ELF-1 (cell line): ENCODE measurements around the gene CDC5L.
A peak's percentile ranks its signal among the peaks of the same experiment; 100 is the strongest.

Experiments used
- DNase-seq: peaks from one replicate; pipeline ENCODE4 v3.0.0-alpha.2; 2016; ENCODE audit warnings: low read depth, low spot score

The CDC5L gene

DNA sequence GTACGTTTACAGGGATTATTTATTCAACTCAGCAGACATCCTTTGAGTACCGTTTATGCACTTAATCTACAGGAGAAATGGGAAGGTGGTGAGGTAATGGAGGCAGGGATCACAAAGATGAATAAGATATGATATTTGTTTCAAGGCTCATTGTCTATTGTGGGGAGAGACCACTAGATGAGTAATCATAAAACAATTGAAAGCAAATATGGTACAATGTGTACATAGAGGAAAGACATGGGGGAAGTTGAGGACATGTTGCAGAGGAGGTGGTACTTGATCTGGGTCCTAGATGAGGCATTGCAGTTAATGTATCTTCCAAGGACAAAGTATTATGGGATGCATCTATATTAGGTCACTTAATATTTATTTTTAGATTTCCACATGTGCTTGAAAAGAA lies 13.7 kb upstream of the CDC5L start:
- DNase-seq = no peak

DNA sequence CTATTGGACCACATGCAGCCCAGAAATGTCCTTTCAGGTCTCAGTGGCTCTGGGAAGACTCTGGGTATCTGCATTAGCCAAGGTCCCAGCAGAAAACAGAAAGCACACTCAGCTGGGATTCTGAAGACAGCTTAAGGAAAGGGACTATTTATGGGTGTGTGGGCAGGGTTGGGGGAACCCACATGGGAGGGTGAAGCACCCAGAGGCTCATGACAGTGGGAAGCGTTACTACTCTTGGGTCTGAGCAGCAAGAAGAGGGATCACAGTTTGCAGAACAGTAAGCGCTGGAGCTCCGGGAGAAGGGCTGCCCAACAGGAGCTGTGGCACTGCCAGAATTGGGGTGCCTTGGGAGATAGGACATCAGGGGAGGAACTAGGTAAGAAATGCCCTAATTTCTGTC lies 12.4 kb upstream of the CDC5L start:
- DNase-seq = no peak

DNA sequence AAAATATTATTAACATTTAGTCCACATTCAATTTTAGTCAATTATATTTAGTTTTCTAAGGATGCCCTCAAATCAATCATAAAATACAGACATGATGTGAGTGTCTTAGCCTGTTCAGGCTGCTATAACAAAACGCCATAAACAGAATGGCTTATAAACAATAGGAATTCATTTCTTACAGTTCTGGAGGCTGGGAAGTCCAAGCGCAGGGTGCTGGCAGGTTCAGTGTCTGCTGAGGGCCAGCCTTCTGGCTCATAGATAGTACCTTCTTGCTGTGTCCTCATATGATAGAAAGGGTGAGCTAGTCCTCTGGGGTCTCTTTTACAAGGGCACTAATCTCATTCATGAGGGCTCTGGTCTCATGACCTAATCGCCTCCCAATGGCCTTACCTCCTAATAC lies 10.0 kb upstream of the CDC5L start:
- DNase-seq = no peak

DNA sequence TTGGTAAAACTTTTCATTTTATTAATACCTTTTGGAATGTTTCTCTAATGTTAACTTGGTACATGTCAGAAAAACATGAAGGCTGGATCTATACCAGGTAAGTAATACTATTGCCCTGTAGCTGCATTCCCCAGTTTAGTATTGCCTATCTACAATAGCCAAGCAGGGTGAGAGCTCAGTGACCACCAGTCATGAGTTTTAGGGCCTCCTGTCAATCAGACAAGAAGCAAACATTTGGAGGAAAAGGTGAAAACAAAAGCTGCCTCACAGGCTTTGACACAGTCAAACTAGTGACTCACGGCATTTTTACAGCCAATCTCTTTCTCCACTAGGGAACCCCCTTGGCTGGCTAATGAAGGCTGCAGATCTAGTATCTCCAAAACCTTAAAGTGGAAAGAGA lies 9.5 kb upstream of the CDC5L start:
- no peak for DNase-seq

DNA sequence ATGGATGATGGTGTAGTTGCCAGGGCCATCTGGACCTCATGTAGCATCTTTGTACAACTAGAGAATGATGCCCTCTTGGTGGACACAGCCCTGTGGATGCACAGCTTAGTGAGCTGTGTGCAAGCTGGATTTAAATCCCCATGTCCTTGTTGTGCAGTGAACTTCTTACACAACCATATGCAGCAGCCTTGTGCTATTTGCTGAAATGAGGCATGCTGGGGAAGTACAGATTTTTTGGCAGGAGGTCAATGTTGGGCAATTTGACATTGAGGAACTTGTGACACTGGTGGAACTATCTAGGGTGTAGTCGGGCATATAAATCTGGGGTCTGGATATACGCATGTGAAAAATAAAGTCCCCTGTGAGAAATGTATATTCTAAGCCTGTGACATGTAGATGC lies 5.8 kb upstream of the CDC5L start:
- DNase-seq = no peak

DNA sequence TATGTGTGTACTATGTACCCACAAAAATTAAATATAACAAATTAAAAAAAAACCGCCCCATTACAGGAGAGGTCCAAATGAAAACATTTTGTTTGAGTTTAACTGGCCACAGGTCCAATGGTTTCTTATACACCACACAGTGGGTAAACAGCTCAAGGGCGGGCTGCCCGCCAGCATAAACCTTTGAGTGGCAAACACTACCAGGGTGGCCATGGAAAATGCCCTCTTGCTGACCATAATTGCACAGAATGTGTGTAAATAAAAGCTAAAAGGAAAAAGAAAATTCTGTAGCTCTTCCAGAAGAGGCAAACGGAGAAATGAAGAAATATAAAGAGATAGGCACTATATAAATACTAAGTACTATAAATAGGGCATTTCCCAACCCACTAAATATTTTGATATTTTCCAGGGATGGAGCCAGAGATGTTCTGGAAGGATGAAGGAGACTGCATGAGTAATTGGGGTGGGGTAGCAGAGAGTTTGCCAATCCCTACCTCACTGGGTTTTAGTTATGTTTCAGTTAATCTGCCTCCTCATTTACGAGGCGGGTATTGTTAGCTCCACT lies 1.1 kb upstream of the CDC5L start:
- DNase-seq = no peak

DNA sequence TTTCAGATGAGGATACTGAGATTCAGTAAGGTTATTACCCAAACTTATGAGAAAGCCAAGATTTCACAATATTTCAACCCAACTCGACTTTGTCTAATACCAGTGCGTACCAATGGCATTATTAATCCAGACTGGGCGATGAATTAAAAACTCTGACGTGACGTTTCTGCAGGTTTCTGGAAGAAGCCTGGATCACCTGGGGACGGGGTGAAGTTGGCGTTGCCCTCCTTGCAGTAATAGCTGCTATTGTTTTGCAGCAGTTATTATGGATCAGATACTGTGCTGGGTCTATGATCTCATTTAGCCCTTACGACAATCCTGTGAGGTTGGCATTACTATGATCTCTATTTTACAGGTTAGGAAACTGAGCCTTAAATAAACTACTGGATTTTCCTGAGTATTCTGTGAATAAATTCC lies 569 bp upstream of the CDC5L start:
- no peak for DNase-seq

DNA sequence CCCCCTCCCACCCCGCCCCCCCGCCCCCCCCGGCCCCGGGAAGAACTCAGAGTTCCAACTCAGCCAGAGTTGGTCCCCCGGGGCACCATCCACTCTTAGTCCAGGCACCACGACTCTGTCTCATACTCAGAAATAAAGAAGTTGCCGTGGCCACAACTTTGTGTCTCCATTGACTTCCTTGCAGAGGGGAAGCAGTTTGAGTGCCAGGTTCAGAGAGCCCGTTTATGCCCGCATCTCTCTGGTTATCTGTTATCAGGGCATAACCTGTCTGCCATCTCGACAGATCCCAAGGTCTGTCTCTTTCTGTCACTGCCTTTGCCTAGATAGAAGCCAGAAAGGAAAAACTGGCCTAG lies 605 bp downstream of the CDC5L start:
- peak; percentile 18 for DNase-seq

DNA sequence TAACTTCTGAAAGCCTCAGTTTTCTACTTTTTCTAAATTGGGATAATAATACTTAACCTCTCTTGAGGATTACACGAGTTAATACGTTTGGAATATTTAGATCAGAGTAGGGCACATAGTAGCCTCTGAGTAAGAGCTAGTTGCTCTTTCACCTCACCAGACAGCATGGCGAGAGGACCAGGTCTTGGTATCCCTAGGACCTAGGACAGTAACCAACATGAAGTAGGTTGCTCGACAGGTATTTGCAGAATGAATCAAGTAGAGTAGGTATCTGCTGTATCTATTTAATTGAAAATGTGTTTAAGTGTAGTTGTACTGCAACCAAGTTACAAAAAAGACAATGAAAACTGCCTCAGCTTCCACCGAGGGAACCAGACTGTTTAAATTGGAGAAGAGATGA lies 1.4 kb downstream of the CDC5L start:
- DNase-seq = no peak

DNA sequence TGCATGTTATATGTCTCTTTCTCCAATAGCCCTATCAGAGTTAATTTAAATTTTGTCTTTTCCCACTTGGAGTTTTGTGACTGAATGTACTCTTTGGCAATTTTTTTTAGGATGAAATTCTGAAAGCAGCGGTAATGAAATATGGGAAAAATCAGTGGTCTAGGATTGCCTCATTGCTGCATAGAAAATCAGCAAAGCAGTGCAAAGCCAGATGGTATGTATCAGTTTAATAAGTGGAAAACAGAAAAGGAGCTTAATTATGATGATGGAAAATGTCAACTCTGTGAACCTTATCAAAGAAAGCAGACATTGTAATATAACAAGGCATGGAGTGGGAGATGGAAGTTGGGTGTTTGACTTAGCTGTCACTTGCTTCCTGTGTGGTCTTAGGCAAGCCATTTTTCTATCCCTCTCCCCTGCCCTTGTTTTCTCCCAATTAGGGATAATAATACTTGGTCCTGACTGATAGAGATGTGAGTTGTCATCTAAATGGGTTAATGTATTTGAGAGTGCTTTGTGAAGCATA lies 2.7 kb downstream of the CDC5L start:
- DNase-seq = no peak

DNA sequence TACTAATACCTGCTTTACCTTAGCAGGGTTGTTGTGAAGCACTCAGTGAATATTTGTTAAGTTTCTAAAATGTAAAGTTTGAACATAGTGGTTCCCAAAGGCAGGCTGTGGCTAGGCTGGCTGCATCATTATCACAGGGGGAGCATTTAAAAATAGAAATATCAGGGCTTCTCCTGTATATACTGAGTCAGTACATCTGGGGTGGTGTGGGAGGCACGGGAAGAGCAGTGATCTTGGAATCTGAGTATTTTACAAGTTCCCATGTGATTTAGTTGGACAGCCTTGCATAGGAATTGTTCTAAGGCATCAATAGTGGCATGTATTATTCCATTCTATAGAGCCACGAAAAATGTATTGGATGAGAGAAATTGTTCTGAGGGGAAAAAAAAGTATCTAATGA lies 8.0 kb downstream of the CDC5L start:
- no peak for DNase-seq

DNA sequence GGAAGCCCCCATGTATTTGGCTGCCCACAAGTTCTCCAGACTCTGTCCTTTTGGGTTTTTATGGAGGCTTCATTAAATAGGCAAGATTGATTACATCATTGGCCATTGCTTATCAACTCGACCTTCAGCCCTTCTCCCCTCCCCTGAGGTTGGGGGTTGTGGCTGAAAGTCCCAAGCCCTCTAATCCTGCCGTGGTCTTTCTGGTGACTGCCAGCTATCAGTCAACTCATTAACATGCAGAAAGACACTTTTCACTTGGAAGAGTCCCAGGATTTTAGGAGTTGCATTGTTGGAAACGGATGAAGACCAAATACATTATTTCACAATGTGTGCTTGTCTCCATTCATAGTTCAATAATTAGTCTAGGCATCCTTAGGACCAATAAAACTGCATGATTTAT lies 9.5 kb downstream of the CDC5L start:
- no peak for DNase-seq

DNA sequence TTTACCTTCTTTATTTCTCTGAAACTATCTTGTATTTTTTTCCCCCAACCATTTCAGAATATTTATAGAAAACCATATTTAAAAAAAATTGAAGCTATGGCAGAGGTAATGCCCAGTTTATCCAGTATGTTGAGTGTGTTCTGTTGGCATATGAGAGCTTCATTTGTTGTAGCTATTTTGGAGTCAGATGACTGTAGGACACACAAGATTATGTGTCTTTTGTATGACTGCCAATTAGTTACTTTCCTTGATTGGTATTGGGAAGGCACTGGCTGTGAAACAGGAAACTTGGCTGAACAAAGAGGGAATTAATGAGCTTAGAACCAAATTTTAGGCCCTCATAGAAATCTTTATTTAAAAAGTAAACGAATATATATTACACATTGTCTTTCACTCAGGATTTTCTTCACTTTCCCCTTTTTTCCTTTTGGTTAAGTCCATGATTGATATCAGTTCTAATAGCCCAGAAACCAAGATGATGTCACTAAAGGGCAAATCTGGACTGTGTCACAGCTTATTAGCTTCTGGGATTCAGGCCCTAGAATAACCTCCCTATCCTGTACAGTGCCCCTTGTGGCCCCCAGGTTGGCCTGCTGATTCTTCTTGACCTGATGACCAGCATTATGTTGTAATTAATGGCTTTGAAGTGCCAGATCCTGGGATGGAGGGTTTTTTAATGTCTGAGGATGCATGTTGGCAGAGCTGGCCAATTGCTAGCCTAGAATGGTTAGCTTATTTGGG lies 10.1 kb downstream of the CDC5L start:
- DNase-seq = no peak

DNA sequence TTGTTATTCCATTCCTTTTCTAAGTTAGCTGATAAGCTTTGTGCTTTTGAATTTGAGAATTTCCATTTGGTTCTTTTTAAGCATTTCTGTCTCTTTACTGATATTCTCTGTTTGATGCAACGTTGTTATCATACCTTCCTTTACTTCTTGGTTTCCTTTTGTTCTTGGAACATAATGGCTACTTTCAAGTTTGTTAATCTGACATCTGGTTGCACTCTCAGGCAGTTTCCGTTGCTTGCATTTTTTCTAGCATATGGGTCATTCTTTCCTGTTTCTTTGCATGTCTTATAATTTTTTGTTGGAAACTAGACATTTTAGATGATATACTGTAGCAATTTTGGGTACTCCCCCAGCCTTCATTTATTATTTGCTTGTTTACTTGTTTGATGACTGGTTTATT lies 12.5 kb downstream of the CDC5L start:
- no peak for DNase-seq

DNA sequence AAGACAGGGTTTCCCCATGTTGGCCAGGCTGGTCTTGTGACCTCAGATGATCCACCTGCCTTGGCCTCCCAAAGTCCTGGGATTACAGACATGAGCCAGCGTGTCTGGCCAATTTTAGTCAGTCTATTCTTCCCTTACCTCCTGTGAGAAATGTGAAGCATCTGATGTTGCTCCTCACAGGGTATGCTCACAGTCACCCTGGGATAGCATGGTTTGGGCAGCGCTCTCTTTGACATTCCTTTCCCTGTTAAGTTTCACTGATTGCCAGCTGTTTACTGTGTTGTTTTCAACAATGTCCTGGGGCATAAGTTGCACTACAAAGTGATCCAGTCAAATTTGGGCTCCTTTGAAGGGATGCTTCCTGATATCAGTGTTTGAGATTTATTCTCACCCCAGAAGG lies 13.1 kb downstream of the CDC5L start:
- peak; percentile 51 for DNase-seq

DNA sequence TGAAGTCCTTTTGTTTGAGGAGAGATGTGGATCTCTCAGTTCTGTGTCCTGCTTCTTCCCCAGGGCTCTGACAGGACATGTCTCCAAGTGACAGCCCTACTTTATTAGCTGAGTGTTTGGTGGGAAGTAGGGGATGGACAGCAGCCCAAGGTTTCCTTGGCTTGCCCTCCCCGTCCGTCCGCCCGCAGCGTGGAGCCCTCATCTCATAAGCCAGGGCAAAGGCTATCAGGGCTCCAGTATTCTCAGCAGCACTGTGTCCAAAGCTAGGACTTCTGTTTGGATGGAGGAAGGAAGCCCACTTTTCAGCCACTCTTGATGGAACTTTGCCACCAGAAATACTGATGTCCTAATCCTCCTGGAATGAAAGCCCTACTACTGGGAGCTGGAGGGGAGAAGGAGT lies 13.6 kb downstream of the CDC5L start:
- peak; percentile 29 for DNase-seq

DNA sequence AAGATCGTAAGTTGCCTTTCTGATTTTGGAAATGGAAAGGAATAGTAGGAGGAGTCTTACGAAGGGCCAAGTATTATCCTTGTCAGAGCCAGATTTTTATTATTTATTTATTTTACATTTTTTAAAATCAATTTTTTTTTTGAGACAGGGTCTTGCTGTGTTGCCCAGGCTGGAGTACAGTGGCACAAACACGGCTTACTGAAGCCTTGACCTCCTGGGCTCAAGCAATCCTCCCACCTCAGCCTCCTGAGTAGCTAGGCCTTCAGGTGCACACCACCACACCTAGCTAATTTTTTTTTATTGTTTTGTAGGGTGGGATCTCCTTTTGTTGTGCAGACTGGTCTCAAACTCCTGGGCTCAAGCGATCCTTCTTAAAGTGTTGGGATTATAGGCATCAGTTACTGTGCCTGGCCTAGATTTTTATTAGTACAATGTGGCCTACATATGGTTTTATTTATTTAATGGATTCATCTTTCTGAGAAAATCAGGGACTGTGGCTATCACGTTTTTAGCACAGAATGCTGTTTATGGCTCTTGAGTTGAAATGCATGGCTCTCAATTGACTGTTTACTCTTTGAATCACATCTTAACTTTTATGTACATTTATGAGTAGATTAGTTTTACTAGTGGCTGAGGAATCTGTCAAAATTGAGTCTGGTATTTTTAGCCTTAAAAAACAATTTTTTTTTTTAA lies 16.7 kb downstream of the CDC5L start:
- DNase-seq = no peak

DNA sequence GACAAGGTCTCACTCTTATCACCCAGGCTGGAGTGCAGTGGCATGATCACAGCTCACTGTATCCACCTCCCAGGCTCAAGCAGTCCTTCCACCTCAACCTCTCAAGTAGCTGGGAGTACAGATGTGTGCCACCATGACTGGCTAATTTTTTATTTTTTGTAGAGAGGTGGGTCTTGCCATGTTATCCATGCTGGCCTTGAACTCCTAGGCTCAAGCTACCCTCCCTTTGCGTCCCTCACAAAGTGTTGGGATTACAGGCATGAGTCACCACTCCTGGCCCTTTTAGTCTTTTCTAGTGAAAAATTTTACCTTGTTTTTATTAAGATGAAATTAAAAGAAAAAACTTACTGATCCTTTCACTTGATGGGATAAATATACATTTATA lies 17.2 kb downstream of the CDC5L start:
- DNase-seq = no peak

DNA sequence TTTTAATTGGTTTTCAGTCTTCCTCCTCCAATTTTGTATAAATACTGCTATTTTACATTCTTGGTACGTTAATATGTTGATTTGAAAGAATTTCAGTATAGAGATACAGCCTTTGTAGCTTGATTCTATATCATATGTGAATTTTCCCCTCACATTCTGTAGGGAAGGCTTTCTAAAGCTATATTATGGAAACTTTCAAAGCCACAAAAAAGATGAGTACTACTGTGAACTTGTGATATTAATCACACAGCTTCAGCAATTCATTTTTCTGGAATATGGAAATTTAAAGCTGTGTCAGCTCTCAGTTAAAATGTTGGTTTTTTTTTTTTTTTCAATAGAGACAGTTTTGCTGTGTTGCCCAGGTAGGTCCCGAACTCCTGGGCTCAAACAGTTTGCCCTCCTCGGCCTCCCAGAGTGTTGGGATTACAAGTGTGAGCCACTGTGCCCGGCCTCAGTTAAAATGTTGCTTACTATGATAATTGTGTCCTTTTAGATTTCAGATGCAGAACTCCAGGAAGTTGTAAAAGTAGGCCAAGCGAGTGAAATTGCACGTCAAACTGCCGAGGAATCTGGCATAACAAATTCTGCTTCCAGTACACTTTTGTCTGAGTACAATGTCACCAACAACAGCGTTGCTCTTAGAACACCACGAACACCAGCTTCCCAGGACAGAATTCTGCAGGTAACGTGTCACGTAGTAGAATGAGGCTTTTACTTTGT lies 20.6 kb downstream of the CDC5L start:
- no peak for DNase-seq

DNA sequence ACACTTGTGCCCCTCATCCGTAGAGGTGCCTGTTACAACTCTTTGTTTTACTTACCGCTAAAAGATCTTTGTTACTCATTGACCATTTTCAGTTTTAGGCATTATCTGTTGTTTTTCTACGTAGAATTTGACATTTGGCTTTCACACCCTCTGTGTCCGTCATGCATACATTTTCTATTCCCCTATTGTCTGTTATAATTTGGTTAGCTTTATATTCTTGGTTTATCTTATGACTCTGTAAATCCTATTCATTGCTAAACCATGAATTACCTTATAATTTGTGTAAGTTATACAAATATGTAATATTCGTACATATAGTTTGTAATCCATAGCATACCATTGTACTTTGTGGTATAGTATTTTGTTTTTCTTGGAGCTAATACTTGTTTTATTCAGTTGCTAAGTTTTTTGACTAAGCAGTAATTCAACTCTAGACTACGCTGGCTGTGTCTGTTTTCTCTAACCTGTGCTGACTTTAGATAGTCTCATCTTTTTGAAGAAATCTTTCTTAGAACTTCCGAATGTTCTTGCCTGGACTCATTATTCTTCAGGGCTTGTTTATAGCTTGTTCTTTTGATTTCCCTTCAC lies 21.8 kb downstream of the CDC5L start:
- no peak for DNase-seq

DNA sequence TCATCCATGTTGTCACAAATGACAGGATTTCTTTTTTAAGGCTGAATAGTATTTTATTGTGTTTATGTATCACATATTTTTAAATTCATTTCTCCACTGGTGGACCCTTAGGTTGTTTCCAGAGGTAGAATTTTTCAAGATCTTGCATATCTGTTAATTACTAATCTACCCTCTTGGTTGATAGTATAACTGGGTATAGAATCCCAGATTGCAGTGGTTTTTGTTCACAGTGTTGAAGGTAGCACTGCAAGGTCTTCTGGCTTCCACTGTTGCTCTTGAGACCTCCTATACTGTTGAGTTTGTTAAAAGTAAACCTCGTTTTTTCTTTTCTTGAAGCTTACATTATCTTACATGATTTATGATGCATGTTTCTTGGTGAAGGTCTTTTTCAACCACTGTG lies 22.9 kb downstream of the CDC5L start:
- DNase-seq = no peak

DNA sequence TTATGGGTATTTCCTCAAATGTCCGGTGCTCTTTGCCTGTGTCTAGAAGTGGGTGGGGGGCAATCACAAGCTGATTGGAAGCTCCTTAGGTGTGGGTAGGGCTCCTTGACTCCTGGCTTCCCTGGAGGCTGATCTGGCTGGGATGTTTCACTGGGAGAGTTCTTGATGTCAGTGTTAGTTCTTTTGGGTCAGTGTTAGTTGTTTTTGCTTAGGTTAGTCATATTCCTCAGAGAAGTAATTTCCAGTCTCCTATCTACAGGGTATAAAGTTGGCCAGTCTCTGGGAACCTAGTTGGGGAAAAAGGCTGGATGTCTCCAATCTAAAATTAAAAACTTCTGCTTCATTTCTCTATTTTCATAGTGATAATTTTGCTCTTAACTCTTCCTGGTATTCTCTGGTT lies 23.6 kb downstream of the CDC5L start:
- DNase-seq = no peak
